Smooth muscle cell (in vitro differentiated cells): ENCODE measurements around the gene PSAP. TPM values are rescaled to one million over a fixed set of nuclear protein-coding genes. Genes with fewer than 3 reads are reported as not detected.

Source experiments
- DNase-seq: peaks from one replicate; lab custom pipeline; 2025; ENCODE audit not compliant: unreplicated experiment; lab: John Stamatoyannopoulos, UW
- H2AFZ ChIP-seq: fragments of 200-600 bp; sonication (generic); 2 replicates; pipeline ENCODE4 v1.6.0; 2016; ENCODE audit warnings: antibody characterized with exemption, low read depth, mild to moderate bottlenecking
- H3F3A ChIP-seq: fragments of 200-600 bp; sonication (generic); 2 replicates; pipeline ENCODE4 v1.6.0; 2017; ENCODE audit warnings: antibody characterized with exemption, low read depth
- H3K27ac ChIP-seq: fragments of 200-600 bp; sonication (generic); 2 replicates; pipeline ENCODE4 v1.5.1; 2016; ENCODE audit warnings: low read depth, mild to moderate bottlenecking
- H3K27me3 ChIP-seq: fragments of 200-600 bp; sonication (generic); 2 replicates; pipeline ENCODE4 v1.6.1; 2016; ENCODE audit warnings: low read depth, mild to moderate bottlenecking
- H3K36me3 ChIP-seq: fragments of 200-600 bp; sonication (generic); 2 replicates; pipeline ENCODE4 v1.5.1; 2016; ENCODE audit warnings: low read depth
- H3K4me1 ChIP-seq: fragments of 200-600 bp; sonication (generic); 2 replicates; pipeline ENCODE4 v1.5.1; 2016; ENCODE audit warnings: low read depth
- H3K4me2 ChIP-seq: fragments of 200-600 bp; sonication (generic); 2 replicates; pipeline ENCODE4 v1.6.0; 2016; ENCODE audit warnings: mild to moderate bottlenecking
- H3K4me3 ChIP-seq: fragments of 200-600 bp; sonication (generic); 2 replicates; pipeline ENCODE4 v1.5.1; 2016; ENCODE audit warnings: mild to moderate bottlenecking
- H3K79me2 ChIP-seq: fragments of 200-600 bp; sonication (generic); 2 replicates; pipeline ENCODE4 v1.6.0; 2016; ENCODE audit warnings: low read depth, mild to moderate bottlenecking
- H3K9ac ChIP-seq: fragments of 200-600 bp; sonication (generic); 2 replicates; pipeline ENCODE4 v1.6.0; 2016; ENCODE audit warnings: low read depth
- H3K9me3 ChIP-seq: fragments of 200-600 bp; sonication (generic); replicated peaks from 2 replicates; pipeline ENCODE4 v1.5.1; 2016; ENCODE audit warnings: low read depth
- H4K20me1 ChIP-seq: fragments of 200-600 bp; sonication (generic); 2 replicates; pipeline ENCODE4 v1.6.0; 2016; ENCODE audit warnings: low read depth
- CTCF ChIP-seq: fragments of 200-600 bp; sonication (generic); IDR thresholded peaks from 2 replicates; pipeline ENCODE4 v1.5.1; 2017; ENCODE audit warnings: borderline replicate concordance, mild to moderate bottlenecking, antibody characterized with exemption; ENCODE audit not compliant: insufficient read depth, poor library complexity, severe bottlenecking
- WGBS: methylation state at CpG from one replicate; pipeline ENCODE4 v1.1.7; 2016; ENCODE audit warnings: low lambda C conversion rate; 5-methylcytosine and 5-hydroxymethylcytosine counted together
- polyA plus RNA-seq: library from polyadenylated mRNA; unstranded; fragments of >200 nt; fragmentation: Nextera tagmentation; extraction: Ambion mirVana; gene quantifications from 2 replicates; pipeline ENCODE4 v1.2.1, GENCODE V29; 2016
- total RNA-seq: library from RNA; depleted of rRNA; stranded (reverse); fragments of >200 nt; gene quantifications from 2 replicates; pipeline ENCODE4 v1.2.3, GENCODE V29; 2014

Gene PSAP
- total and polyA plus RNA-seq, 2 experiments from 2014 or later: 282 to 500 TPM

- no peak for TF ChIP-seq CTCF
- Histone ChIP-seq H3K27ac (no peak overlapping the region), H3K27me3 (no peaks in the 10 kb centered on the region), H3F3A (peaks cover 10% of the 10 kb centered on the region), H3K4me1 (no peaks in the 10 kb centered on the region), H2AFZ (no peak overlapping the region), H4K20me1 (no peaks in the 10 kb centered on the region), H3K4me3 (no peak overlapping the region), H3K36me3 (no peaks in the 10 kb centered on the region), H3K79me2 (no peaks in the 10 kb centered on the region), H3K9ac (no peak overlapping the region), H3K9me3 (no peaks in the 10 kb centered on the region), H3K4me2 (no peak overlapping the region)
- WGBS: 97% methylated on average over 2 of the region's 2 CpGs
- no peak for DNase-seq
These were observed 79.8 kb downstream of the PSAP start for GRCh38 chr10:71771204-71771603.

DNA sequence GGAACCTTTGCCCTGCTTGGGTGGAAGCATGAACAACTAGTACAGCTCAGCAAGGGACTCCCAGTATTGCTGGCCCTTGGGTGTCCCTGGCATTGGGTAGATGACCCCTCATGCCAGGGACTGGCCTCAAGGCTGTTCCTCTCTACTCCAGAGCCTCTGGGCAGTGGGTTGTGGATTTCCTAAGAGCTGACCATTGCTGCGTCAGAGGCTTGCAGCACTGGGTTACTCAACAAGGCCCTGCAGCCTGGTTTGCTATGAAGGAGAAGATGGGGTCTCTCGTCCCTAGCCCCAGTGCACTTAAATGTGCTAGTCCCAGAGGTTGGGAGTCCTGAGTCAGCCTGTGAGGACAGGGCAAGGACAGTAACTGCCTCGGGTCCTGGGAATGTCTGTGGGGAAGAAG is 80.3 kb downstream of the PSAP start:
- no peak overlapping the region for H2AFZ ChIP-seq
- peaks cover 10% of the 10 kb centered on the region for H3F3A ChIP-seq
- no peak for TF ChIP-seq CTCF
- H3K36me3 ChIP-seq: no peaks in the 10 kb centered on the region
- no peak overlapping the region for H3K27ac ChIP-seq
- H3K79me2 ChIP-seq: no peaks in the 10 kb centered on the region
- peak overlapping the region; percentile 42 for H3K4me2 ChIP-seq
- DNase-seq: no peak
- H4K20me1 ChIP-seq: no peaks in the 10 kb centered on the region
- no peaks in the 10 kb centered on the region for H3K4me1 ChIP-seq
- H3K27me3 ChIP-seq: no peaks in the 10 kb centered on the region
- H3K4me3 ChIP-seq: no peak overlapping the region
- H3K9me3 ChIP-seq: no peaks in the 10 kb centered on the region
- 90% methylated on average over 3 of the region's 3 CpGs for WGBS
- no peak overlapping the region for H3K9ac ChIP-seq

DNA sequence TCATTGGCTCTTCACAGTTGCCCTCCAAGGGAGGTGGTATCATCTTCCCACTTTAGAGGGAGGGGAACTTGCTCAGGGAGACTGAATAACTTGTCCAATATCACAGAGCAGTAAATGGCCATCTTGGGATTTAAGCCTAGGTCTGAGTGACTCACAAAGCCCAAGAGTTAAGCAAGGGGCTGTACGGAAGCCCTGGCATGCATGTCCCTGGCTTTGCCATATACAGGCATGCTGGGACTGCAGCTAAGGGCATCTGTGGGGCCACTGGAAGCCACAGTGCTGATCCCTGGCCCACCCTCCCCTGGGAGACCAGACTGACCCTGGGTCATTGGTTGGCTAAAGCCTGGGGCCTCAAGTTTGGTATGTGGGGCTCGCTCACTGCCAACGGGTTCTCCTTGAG is 80.8 kb downstream of the PSAP start:
- H3K79me2 ChIP-seq: no peaks in the 10 kb centered on the region
- H4K20me1 ChIP-seq: no peaks in the 10 kb centered on the region
- peaks cover 10% of the 10 kb centered on the region for H3F3A ChIP-seq
- no peaks in the 10 kb centered on the region for H3K9me3 ChIP-seq
- TF ChIP-seq CTCF: no peak
- no peak overlapping the region for H2AFZ ChIP-seq
- 57% methylated on average over 3 of the region's 3 CpGs for WGBS
- H3K4me1 ChIP-seq: no peaks in the 10 kb centered on the region
- no peaks in the 10 kb centered on the region for H3K36me3 ChIP-seq
- H3K27ac ChIP-seq: no peak overlapping the region
- H3K27me3 ChIP-seq: no peaks in the 10 kb centered on the region
- no peak overlapping the region for H3K4me3 ChIP-seq
- no peak overlapping the region for H3K9ac ChIP-seq
- H3K4me2 ChIP-seq: peak overlapping the region; percentile 42
- DNase-seq: no peak

GRCh38 chr10:71769279-71769823 is 81.7 kb downstream of the PSAP start:
- no peak overlapping the region for H3K9ac ChIP-seq
- H3K4me2 ChIP-seq: peak overlapping the region; percentile 48
- no peak for TF ChIP-seq CTCF
- H3K4me3 ChIP-seq: peak overlapping the region; percentile 29
- peaks cover 10% of the 10 kb centered on the region for H3F3A ChIP-seq
- DNase-seq: no peak
- no peaks in the 10 kb centered on the region for H3K36me3 ChIP-seq
- no peaks in the 10 kb centered on the region for H3K9me3 ChIP-seq
- no peaks in the 10 kb centered on the region for H3K27me3 ChIP-seq
- WGBS: 79% methylated on average over 5 of the region's 5 CpGs
- no peaks in the 10 kb centered on the region for H4K20me1 ChIP-seq
- no peaks in the 10 kb centered on the region for H3K4me1 ChIP-seq
- H3K79me2 ChIP-seq: no peaks in the 10 kb centered on the region
- no peak overlapping the region for H2AFZ ChIP-seq
- no peak overlapping the region for H3K27ac ChIP-seq
